Activated CD8-positive, alpha-beta memory T cell treated with anti-CD3 and anti-CD28 coated beads for 24 hours (primary cell): Measurements from ENCODE around the gene CCT8L2.
"Not testable (repeated sequence)": the region's sequence is repeated elsewhere in the genome, so short reads cannot be mapped to it uniquely, and the experiment has no call there.

Experiments used
- DNase-seq: peaks from one replicate; pipeline ENCODE4 v3.0.0-alpha.2; 2020

The CCT8L2 gene

DNA sequence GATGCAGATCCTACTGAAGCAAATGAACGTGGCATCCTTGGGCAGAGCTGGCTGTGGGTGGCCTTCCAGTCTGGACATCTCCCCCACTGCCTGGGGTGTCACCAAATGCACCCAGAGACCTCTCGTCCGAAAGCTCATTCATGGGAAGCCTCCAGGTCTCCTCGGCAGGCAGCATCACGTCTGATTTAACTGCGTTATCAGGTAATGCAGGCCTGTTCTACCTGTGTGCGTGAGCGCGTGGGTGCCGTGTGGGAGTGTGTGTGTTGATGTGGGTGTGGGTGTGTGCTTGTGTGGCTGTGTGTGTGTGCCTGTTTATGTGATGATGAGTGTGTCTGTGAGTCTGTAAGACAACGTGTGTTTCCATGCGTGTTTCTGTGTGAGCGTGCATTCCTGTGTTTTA is 35.1 kb downstream of the CCT8L2 start:
- DNase-seq: not testable (repeated sequence)

DNA sequence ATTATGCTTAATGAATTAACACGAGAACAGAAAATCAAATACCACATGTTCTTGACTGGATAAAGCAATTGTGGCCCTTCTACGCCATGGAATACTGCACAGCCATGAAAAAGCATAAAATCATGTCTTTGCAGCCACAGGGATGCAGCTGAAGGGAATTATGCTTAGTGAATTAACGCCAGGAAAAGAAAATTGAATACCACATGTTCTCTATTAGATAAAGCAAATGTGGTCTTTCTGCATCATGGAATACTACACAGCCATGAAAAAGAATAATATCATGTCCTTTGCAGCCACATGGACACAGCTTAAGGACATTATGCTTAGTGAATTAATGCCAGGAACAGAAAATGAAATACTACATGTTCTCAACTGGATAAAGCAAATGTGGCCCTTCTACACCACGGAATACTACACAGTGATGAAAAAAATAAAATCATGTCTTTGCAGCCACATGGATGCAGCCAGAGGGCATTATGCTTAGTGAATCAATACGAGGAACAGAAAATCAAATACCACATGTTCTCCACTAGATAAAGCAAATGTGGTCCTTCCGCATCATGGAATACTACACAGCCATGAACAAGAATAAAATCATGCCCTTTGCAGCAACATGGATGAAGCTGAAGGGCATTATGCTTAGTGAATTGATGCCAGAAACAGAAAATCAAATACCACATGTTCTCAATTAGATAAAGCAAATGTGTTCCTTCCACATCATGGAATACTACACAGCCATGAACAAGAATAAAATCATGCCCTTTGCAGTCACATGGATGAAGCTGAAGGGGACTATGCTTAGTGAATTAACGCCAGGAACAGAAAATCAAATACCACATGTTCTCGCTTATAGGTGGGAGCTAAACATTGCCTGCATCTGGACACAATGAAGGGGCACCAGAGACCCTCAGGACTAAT is 37.3 kb downstream of the CCT8L2 start:
- DNase-seq: not testable (repeated sequence)

DNA sequence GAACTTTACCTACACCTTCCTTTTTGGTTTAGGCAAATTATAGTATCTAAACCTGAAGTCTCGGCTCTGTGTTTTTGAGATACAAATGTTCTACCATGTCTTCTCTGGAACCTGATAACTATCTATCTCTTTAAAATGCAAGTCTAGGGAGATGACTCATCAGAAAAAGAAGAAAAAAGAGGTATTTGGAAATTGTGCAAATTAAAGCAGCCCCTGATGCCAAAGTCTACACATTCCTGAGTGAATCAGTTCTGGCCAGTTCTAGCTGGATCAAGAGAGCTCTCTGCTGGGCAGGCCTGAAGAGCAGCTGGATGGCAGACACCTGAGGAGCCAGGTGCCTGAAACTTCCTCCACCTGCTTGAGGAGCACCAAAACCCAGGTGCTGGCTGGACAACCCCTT is 49.3 kb downstream of the CCT8L2 start:
- not testable (repeated sequence) for DNase-seq
